ENCODE measurements around the gene RAN. TPM values are rescaled to one million over a fixed set of nuclear protein-coding genes. Genes with fewer than 3 reads are reported as not detected.
"Not testable (repeated sequence)": the region's sequence is repeated elsewhere in the genome, so short reads cannot be mapped to it uniquely, and the experiment has no call there.

Gene RAN
- total RNA-seq, 1 experiment from 2014 or later, result 897 TPM

DNA sequence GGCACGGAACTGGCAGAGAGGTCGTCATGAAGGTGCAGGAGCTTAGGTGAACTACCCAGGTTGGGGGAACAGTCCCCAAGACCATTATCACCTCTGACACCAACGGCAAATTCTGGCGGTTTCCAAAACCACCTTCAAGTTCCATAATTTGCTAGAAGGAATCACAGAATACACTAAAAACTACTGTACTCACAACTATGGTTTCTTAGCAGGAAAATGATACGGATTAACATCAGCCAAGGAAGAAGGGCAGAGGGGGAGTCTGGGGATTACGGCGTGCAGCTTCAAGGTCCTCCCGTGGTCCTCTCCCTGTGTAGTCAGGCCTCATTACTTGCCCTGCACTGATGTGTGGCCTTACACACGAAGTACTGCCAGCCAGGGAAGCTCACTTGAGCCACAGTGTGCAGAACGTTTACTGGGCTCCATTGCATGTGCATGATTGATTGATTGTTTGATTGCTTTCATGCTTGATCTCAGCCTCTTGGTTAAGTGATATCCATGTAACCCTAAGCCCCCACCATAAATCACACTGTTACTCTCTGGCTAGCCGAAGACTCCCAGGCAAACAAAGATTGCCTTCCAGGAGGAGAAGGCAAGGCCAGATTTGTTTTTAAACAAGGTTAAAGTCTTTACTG lies 32.0 kb upstream of the RAN start:
- no peak for DNase-seq
- Histone ChIP-seq H3K4me2 (ENCODE audit: low read depth, low read length, poor library complexity, severe bottlenecking) (peak overlapping the region; percentile 88), H3K9me3 (ENCODE audit: low read length) (no peaks in the 10 kb centered on the region), H4K20me1 (ENCODE audit: insufficient read depth, low read depth, low read length) (no peaks in the 10 kb centered on the region), H3K9me2 (replicated peaks; ENCODE audit: insufficient read depth, low read length) (no peaks in the 10 kb centered on the region), H3K27me3 (ENCODE audit: low read length) (no peaks in the 10 kb centered on the region), H3K36me3 (ENCODE audit: insufficient read depth, low read length) (no peaks in the 10 kb centered on the region), H3K9ac (ENCODE audit: low read length) (peak overlapping the region; percentile 59), H2AFZ (ENCODE audit: low read length) (peak overlapping the region; percentile 99), H3K27ac (ENCODE audit: low read length) (no peak overlapping the region), H3K79me2 (ENCODE audit: low read length) (peaks cover 37% of the 10 kb centered on the region), H3K4me1 (ENCODE audit: low read length) (peaks cover 24% of the 10 kb centered on the region), H3K4me3 (ENCODE audit: low read length) (peak overlapping the region; percentile 62)

DNA sequence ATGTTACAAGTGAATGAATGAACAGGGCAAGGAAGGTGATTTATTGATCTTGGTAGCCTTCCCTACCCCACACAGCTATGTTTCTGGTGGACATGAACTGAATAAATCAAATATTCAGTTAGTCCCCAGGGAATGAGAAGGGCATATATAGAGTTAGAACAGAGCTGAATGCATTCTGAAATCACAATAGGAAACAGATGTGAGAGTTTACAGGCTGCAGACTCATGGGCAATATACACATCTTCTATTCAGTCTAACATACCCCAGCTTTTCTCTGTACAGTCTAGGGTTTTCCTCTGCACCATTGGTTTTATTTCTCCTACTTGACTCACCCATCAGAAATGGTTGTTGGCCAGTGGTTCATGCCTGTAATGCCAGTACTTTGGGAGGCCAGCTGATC lies 25.5 kb upstream of the RAN start:
- Histone ChIP-seq H3K27ac (ENCODE audit: low read length) (no peak overlapping the region), H3K9ac (ENCODE audit: low read length) (no peak overlapping the region), H4K20me1 (ENCODE audit: insufficient read depth, low read depth, low read length) (no peaks in the 10 kb centered on the region), H3K27me3 (ENCODE audit: low read length) (no peaks in the 10 kb centered on the region), H3K9me2 (replicated peaks; ENCODE audit: insufficient read depth, low read length) (no peaks in the 10 kb centered on the region), H3K4me3 (ENCODE audit: low read length) (no peak overlapping the region), H3K79me2 (ENCODE audit: low read length) (no peaks in the 10 kb centered on the region), H3K4me2 (ENCODE audit: low read depth, low read length, poor library complexity, severe bottlenecking) (no peak overlapping the region), H3K36me3 (ENCODE audit: insufficient read depth, low read length) (no peaks in the 10 kb centered on the region), H3K4me1 (ENCODE audit: low read length) (no peaks in the 10 kb centered on the region), H3K9me3 (ENCODE audit: low read length) (no peaks in the 10 kb centered on the region), H2AFZ (ENCODE audit: low read length) (no peak overlapping the region)
- DNase-seq, result no peak

DNA sequence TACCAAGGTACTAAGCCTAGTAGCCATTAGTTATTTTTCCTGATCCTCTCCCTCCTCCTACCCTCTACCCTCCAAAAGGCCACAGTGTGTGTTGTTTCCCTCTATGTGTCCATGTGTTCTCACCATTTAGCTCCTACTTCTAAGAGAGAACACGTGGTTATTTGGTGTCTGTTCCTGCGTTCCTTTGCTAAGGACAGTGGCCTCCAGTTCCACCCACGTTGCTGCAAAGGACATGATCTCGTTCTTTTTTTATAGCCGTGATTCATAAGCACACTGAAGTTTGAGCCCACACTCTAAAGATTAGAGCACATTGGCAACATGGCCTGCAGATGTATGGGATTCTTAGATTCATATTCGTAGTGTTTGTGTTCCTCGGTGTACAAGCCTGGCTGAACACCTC lies 24.8 kb upstream of the RAN start:
- no peaks in the 10 kb centered on the region for H3K36me3 ChIP-seq (ENCODE audit: insufficient read depth, low read length)
- no peaks in the 10 kb centered on the region for H3K9me3 ChIP-seq (ENCODE audit: low read length)
- no peaks in the 10 kb centered on the region for H3K9me2 ChIP-seq (replicated peaks; ENCODE audit: insufficient read depth, low read length)
- no peak overlapping the region for H3K4me2 ChIP-seq (ENCODE audit: low read depth, low read length, poor library complexity, severe bottlenecking)
- H3K9ac ChIP-seq (ENCODE audit: low read length), result no peak overlapping the region
- H3K27me3 ChIP-seq (ENCODE audit: low read length), result no peaks in the 10 kb centered on the region
- H4K20me1 ChIP-seq (ENCODE audit: insufficient read depth, low read depth, low read length), result no peaks in the 10 kb centered on the region
- H3K4me3 ChIP-seq (ENCODE audit: low read length), result no peak overlapping the region
- no peak overlapping the region for H2AFZ ChIP-seq (ENCODE audit: low read length)
- no peak for DNase-seq
- no peak overlapping the region for H3K27ac ChIP-seq (ENCODE audit: low read length)
- no peaks in the 10 kb centered on the region for H3K4me1 ChIP-seq (ENCODE audit: low read length)
- no peaks in the 10 kb centered on the region for H3K79me2 ChIP-seq (ENCODE audit: low read length)

DNA sequence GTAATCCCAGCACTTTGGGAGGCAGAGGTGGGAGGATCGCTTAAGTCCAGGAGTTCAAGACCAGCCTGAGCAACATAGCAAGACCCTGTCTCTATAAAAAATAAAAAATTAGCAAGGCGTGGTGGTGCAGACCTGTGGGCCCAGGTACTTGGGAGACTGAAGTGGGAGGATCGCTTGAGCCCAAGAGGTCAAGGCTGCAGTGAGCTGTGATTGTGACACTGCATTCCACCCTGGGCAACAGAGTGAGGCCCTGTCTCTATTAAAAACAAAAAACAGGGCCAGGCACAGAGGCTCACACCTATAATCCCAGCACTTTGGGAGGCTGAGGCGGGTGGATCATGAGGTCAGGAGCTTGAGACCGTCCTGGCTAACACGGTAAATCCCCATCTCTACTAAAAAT lies 23.8 kb upstream of the RAN start:
- not testable (repeated sequence) for H3K4me2 ChIP-seq (ENCODE audit: low read depth, low read length, poor library complexity, severe bottlenecking); DNase-seq; H3K9me3 ChIP-seq (ENCODE audit: low read length)

DNA sequence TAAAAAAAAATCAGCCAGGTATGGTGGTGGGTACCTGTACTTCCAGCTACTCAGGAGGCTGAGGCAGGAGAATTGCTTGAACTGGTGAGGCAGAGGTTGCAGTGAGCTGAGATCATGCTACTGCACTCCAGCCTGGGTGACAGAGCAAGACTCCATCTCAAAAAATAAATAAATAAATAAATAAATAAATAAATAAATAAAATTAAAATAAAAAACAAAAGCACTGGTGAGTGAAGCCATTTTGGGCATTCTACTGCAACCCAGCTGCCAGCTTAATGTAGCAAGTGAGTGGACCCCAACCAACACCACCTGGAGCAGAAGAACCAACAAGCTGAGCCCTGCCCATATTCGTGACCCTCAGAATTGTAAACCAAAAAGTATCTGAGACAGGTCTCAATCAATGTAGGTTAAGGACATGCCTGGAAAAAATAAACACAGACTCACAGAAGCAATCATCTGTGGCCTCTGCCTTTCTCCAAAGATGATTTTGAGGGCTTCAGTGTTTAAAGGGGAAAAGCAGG lies 23.0 kb upstream of the RAN start:
- H3K27ac ChIP-seq (ENCODE audit: low read length); H3K9ac ChIP-seq (ENCODE audit: low read length); H3K4me2 ChIP-seq (ENCODE audit: low read depth, low read length, poor library complexity, severe bottlenecking); H2AFZ ChIP-seq (ENCODE audit: low read length); H3K9me3 ChIP-seq (ENCODE audit: low read length); H3K79me2 ChIP-seq (ENCODE audit: low read length); H3K4me3 ChIP-seq (ENCODE audit: low read length); H3K27me3 ChIP-seq (ENCODE audit: low read length); H3K9me2 ChIP-seq (replicated peaks; ENCODE audit: insufficient read depth, low read length); H3K36me3 ChIP-seq (ENCODE audit: insufficient read depth, low read length); DNase-seq; H3K4me1 ChIP-seq (ENCODE audit: low read length); H4K20me1 ChIP-seq (ENCODE audit: insufficient read depth, low read depth, low read length): not testable (repeated sequence)

More for the DNA sequence above, 23.8 kb upstream of the RAN start:
- not testable (repeated sequence) for H3K36me3 ChIP-seq (ENCODE audit: insufficient read depth, low read length); H3K9me2 ChIP-seq (replicated peaks; ENCODE audit: insufficient read depth, low read length); H3K4me1 ChIP-seq (ENCODE audit: low read length); H4K20me1 ChIP-seq (ENCODE audit: insufficient read depth, low read depth, low read length); H3K9ac ChIP-seq (ENCODE audit: low read length); H3K27ac ChIP-seq (ENCODE audit: low read length); H3K27me3 ChIP-seq (ENCODE audit: low read length); H3K79me2 ChIP-seq (ENCODE audit: low read length); H2AFZ ChIP-seq (ENCODE audit: low read length); H3K4me3 ChIP-seq (ENCODE audit: low read length)

DNA sequence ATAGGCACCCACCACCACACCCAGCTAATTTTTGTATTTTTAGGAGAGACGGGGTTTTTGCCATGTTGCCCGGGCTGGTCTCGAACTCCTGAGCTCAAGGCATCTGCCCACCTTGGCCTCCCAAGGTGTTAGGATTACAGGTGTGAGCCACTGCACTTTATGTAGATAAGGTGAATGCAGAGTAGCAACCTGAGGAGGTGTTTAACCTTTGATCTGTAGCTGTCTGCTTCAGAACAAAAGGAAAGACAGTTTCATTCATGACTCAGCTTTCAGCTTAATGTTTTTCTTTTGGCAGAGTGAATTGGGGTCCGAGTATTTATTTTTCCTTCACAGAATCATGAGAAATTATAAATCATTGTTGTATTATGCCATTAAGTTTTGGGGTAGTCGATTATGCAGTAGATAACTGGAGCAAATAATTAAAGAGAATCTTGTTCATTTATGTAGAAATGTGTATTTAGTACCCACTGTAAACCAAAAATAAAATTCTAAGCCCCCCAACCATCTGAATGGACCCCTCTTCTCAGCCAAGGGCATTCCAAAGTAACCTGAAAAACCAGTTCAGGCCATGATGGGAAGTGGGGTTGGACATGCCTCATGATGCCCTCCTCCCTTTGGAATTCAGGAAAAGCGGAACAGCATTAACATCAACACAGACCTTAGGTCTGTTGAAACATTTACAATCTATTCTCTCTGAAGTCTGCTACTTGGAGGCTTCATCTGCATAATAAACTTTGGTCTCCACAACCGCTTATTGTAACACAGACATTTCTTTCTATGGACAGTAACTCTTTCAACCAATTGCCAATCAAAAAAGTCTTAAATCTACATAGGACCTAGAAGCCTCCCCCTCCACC lies 22.1 kb upstream of the RAN start:
- DNase-seq, result no peak
- Histone ChIP-seq H2AFZ (ENCODE audit: low read length) (no peak overlapping the region), H3K79me2 (ENCODE audit: low read length) (no peaks in the 10 kb centered on the region), H3K27me3 (ENCODE audit: low read length) (no peaks in the 10 kb centered on the region), H3K9me2 (replicated peaks; ENCODE audit: insufficient read depth, low read length) (no peaks in the 10 kb centered on the region), H4K20me1 (ENCODE audit: insufficient read depth, low read depth, low read length) (no peaks in the 10 kb centered on the region), H3K36me3 (ENCODE audit: insufficient read depth, low read length) (no peaks in the 10 kb centered on the region), H3K4me3 (ENCODE audit: low read length) (no peak overlapping the region), H3K9me3 (ENCODE audit: low read length) (no peaks in the 10 kb centered on the region), H3K4me2 (ENCODE audit: low read depth, low read length, poor library complexity, severe bottlenecking) (no peak overlapping the region), H3K4me1 (ENCODE audit: low read length) (no peaks in the 10 kb centered on the region), H3K9ac (ENCODE audit: low read length) (no peak overlapping the region), H3K27ac (ENCODE audit: low read length) (no peak overlapping the region)

DNA sequence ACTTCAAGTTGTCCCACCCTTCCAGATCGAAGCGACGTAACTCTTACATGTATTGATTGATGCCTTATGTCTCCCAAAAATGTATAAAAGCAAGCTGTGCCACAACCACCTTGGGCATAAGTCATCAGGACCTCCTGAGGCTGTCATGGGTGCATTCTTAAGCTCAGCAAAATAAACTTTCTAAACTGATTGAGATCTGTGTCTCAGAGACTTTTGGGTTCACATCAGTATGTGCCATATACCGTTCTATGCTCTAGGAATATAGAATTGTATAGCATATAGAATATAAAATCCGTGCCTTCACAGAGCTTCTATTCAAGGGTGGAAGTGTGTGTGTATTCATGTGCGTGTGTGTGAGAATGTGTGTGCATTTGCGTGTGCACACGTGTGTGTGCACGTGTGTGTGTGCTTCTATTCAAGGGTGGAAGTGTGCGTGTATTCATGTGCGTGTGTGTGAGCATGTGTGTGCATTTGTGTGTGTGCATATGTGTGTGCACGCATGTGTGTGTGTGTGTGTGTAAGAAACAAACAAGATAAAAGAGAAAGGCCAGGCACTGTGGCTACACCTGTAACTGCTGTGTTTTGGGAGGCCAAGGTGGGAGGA lies 21.3 kb upstream of the RAN start:
- Histone ChIP-seq H3K9ac (ENCODE audit: low read length) (no peak overlapping the region), H2AFZ (ENCODE audit: low read length) (no peak overlapping the region), H3K79me2 (ENCODE audit: low read length) (no peaks in the 10 kb centered on the region), H3K36me3 (ENCODE audit: insufficient read depth, low read length) (no peaks in the 10 kb centered on the region), H3K27me3 (ENCODE audit: low read length) (no peaks in the 10 kb centered on the region), H3K27ac (ENCODE audit: low read length) (no peak overlapping the region), H3K4me1 (ENCODE audit: low read length) (no peaks in the 10 kb centered on the region), H3K4me2 (ENCODE audit: low read depth, low read length, poor library complexity, severe bottlenecking) (no peak overlapping the region), H3K9me2 (replicated peaks; ENCODE audit: insufficient read depth, low read length) (no peaks in the 10 kb centered on the region), H3K4me3 (ENCODE audit: low read length) (no peak overlapping the region), H3K9me3 (ENCODE audit: low read length) (no peaks in the 10 kb centered on the region), H4K20me1 (ENCODE audit: insufficient read depth, low read depth, low read length) (no peaks in the 10 kb centered on the region)
- DNase-seq, result no peak

DNA sequence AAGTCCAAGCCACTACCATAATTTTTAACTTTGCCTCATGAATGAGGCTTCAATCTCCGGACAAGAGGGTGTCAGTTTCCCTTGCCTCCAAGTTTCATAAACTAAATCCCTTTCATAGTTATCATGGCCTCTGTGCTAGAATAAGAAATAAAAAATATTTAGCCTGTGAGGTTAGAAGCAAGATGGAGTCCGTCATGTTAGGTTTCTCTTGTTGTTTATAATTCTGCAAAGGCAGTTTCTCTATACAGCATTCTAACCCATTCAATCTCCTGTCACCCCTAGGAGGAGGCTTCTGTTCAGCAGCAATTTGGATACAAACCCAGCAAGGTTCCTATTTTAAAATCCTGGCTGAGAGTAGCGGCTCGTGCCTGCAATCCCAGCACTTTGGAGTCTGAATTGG lies 15.8 kb upstream of the RAN start:
- H4K20me1 ChIP-seq (ENCODE audit: insufficient read depth, low read depth, low read length), result no peaks in the 10 kb centered on the region
- H3K27me3 ChIP-seq (ENCODE audit: low read length), result 0 out of 2 replicates have a peak, but pooled peaks cover 2% of the 10 kb centered on the region
- DNase-seq, result no peak
- no peaks in the 10 kb centered on the region for H3K9me2 ChIP-seq (replicated peaks; ENCODE audit: insufficient read depth, low read length)
- no peak overlapping the region for H3K4me3 ChIP-seq (ENCODE audit: low read length)
- H3K4me2 ChIP-seq (ENCODE audit: low read depth, low read length, poor library complexity, severe bottlenecking), result no peak overlapping the region
- no peak overlapping the region for H2AFZ ChIP-seq (ENCODE audit: low read length)
- H3K4me1 ChIP-seq (ENCODE audit: low read length), result no peaks in the 10 kb centered on the region
- H3K9ac ChIP-seq (ENCODE audit: low read length), result no peak overlapping the region
- H3K36me3 ChIP-seq (ENCODE audit: insufficient read depth, low read length), result no peaks in the 10 kb centered on the region
- H3K79me2 ChIP-seq (ENCODE audit: low read length), result no peaks in the 10 kb centered on the region
- H3K27ac ChIP-seq (ENCODE audit: low read length), result no peak overlapping the region
- no peaks in the 10 kb centered on the region for H3K9me3 ChIP-seq (ENCODE audit: low read length)
